HepG2 (cell line): ENCODE measurements around the gene TEKTIP1. TPM values are rescaled to one million over a fixed set of nuclear protein-coding genes. Genes with fewer than 3 reads are reported as not detected.

ENCODE experiments used
- ATAC-seq: fragments of 200-7000 bp; cut with Tn5 transposase; 3 replicates; pipeline ENCODE4 v1.9.1; 2020; ENCODE audit warnings: mild to moderate bottlenecking, moderate library complexity
- BruUV-seq: library from RNA; stranded (reverse); fragments of 400-500 nt; replicated peaks from 2 replicates; lab custom pipeline; 2021; lab: Mats Ljungman, UMichigan
- CTCF ChIA-PET: fragments of 300-600 bp; formaldehyde crosslinking; extraction: SDS; loops from one replicate; lab custom pipeline; 2021; ENCODE audit warnings: low total read pairs, inconsistent platforms, low intra/inter-chr PET ratio; lab: Yijun Ruan, JAX
- POLR2A ChIA-PET: fragments of 350-600 bp; sonication (Branson Sonifier 250); formaldehyde crosslinking; loops from one replicate; lab custom pipeline; 2020; ENCODE audit warnings: antibody characterized with exemption, inconsistent platforms; lab: Yijun Ruan, JAX
- DNase-seq: peaks from one replicate; pipeline ENCODE4 v3.0.0-alpha.2; 2015; ENCODE audit warnings: low spot score
- FAIRE-seq: peaks from 3 replicates; lab custom pipeline; 2011; peaks lifted over from hg19 to GRCh38; lab: Jason Lieb, UNC
- H2AFZ ChIP-seq: one replicate; pipeline ENCODE4 v1.6.1; 2011; ENCODE audit warnings: low read length, inconsistent platforms
- H3K27ac ChIP-seq: fragments of 300-600 bp; 3 replicates; pipeline ENCODE4 v1.8.0; 2011; ENCODE audit warnings: mixed run types, mild to moderate bottlenecking, mixed read lengths, low read length, inconsistent platforms; ENCODE audit not compliant: insufficient read depth; ENCODE audit errors: extremely low read length
- H3K27me3 ChIP-seq, 2 experiments: fragments of 200-600 bp in 1 of 2; 2 replicates in 1 of 2; 3 replicates in 1 of 2; pipeline versions ENCODE4 v1.6.0 to v1.8.0; 2011; ENCODE audit warnings: low read length in 2 of 2, mild to moderate bottlenecking in 2 of 2, moderate library complexity in 2 of 2, inconsistent platforms in 1 of 2; ENCODE audit not compliant: insufficient read depth in 2 of 2, control insufficient read depth in 1 of 2
- H3K36me3 ChIP-seq, 2 experiments: fragments of 200-600 bp in 1 of 2; replicated peaks in 1 of 2; 2 replicates in 1 of 2; 3 replicates in 1 of 2; pipeline versions ENCODE4 v1.5.1 to v1.8.0; 2011; ENCODE audit warnings: low read length in 2 of 2, inconsistent platforms in 1 of 2; ENCODE audit not compliant: insufficient read depth in 2 of 2, control insufficient read depth in 1 of 2
- H3K4me1 ChIP-seq: 2 replicates; pipeline ENCODE4 v1.5.1; 2012; ENCODE audit warnings: low read length, inconsistent platforms; ENCODE audit not compliant: insufficient read depth
- H3K4me2 ChIP-seq: 2 replicates; pipeline ENCODE4 v1.6.0; 2011; ENCODE audit warnings: low read depth, low read length, inconsistent platforms
- H3K4me3 ChIP-seq, 3 experiments: fragments of 200-600 bp in 1 of 3; sonication (generic), shearing (Covaris generic) in 1 of 3; replicated peaks in 1 of 3; 2 replicates each; pipeline ENCODE4 v1.5.1; 2011 to 2016; ENCODE audit warnings: low read length in 3 of 3, inconsistent platforms in 2 of 3, low read depth in 2 of 3, mild to moderate bottlenecking in 2 of 3, control low read depth in 1 of 3, mixed read lengths in 1 of 3; ENCODE audit not compliant: insufficient read depth in 1 of 3
- H3K79me2 ChIP-seq: one replicate; pipeline ENCODE4 v1.6.1; 2011; ENCODE audit warnings: low read length, inconsistent platforms; ENCODE audit not compliant: insufficient read depth
- H3K9ac ChIP-seq: 2 replicates; pipeline ENCODE4 v1.6.0; 2011; ENCODE audit warnings: mild to moderate bottlenecking, low read depth, low read length, inconsistent platforms; ENCODE audit not compliant: insufficient read depth
- H3K9me3 ChIP-seq: 2 replicates; pipeline ENCODE4 v1.5.1; 2012; ENCODE audit warnings: mild to moderate bottlenecking, low read length
- H4K20me1 ChIP-seq: 2 replicates; pipeline ENCODE4 v1.6.0; 2011; ENCODE audit warnings: inconsistent platforms, mild to moderate bottlenecking, low read length, moderate library complexity; ENCODE audit not compliant: insufficient read depth
- ADNP ChIP-seq: sonication (generic); formaldehyde crosslinking; IDR thresholded peaks from 2 replicates; pipeline ENCODE4 v1.4.0; 2020; ENCODE audit warnings: missing genetic modification reagents
- CHD4 ChIP-seq: fragments of 200-600 bp; sonication (generic); IDR thresholded peaks from 2 replicates; pipeline ENCODE4 v1.7.0; 2017; ENCODE audit warnings: mild to moderate bottlenecking, low read length, borderline replicate concordance
- FOSL2 ChIP-seq: sonication (generic); formaldehyde crosslinking; IDR thresholded peaks from 2 replicates; pipeline ENCODE4 v1.4.0; 2020; ENCODE audit warnings: missing genetic modification reagents
- FOXK2 ChIP-seq: fragments of 450-650 bp; IDR thresholded peaks from 2 replicates; pipeline ENCODE4 v1.6.1; 2016
- ISL2 ChIP-seq: sonication (generic); formaldehyde crosslinking; IDR thresholded peaks from 2 replicates; pipeline ENCODE4 v1.5.0; 2020; ENCODE audit warnings: missing genetic modification reagents
- KDM1A ChIP-seq: IDR thresholded peaks from 2 replicates; pipeline ENCODE4 v1.6.1; 2016; ENCODE audit warnings: missing compliant biosample characterization
- MAZ ChIP-seq, 2 experiments: sonication (generic) in 1 of 2; formaldehyde crosslinking in 1 of 2; IDR thresholded peaks; 2 replicates each; pipeline versions ENCODE4 v1.5.0 to v1.6.1; 2012 to 2020; ENCODE audit warnings: low read depth in 2 of 2, mild to moderate bottlenecking in 2 of 2, borderline replicate concordance in 1 of 2, improper control_type of control experiment in 1 of 2, low read length in 1 of 2, missing genetic modification reagents in 1 of 2, moderate library complexity in 1 of 2
- RBM22 ChIP-seq: fragments of 200-400 bp; formaldehyde crosslinking; optimal IDR thresholded peaks from 2 replicates; pipeline ENCODE3; 2017; ENCODE audit warnings: mild to moderate bottlenecking, low read length, moderate library complexity
- STAG1 ChIP-seq: sonication (generic); formaldehyde crosslinking; IDR thresholded peaks from 2 replicates; pipeline ENCODE4 v1.4.0; 2020; ENCODE audit warnings: missing genetic modification reagents
- TEAD3 ChIP-seq: optimal IDR thresholded peaks from 2 replicates; pipeline ENCODE3; 2016; ENCODE audit warnings: borderline replicate concordance
- XRCC5 ChIP-seq: fragments of 200-400 bp; formaldehyde crosslinking; optimal IDR thresholded peaks from 2 replicates; pipeline ENCODE3; 2017; ENCODE audit warnings: mild to moderate bottlenecking, low read length
- YY1 ChIP-seq: IDR thresholded peaks from 2 replicates; pipeline ENCODE4 v1.6.1; 2011; ENCODE audit warnings: low read length, low read depth, moderate library complexity, mild to moderate bottlenecking; ENCODE audit not compliant: insufficient read depth, insufficient replicate concordance
- ZBTB38 ChIP-seq: sonication (generic); formaldehyde crosslinking; IDR thresholded peaks from 2 replicates; pipeline ENCODE4 v1.5.1; 2020; ENCODE audit warnings: mild to moderate bottlenecking, missing genetic modification reagents
- ZMYM3 ChIP-seq: sonication (generic); formaldehyde crosslinking; IDR thresholded peaks from 2 replicates; pipeline ENCODE4 v1.5.1; 2020; ENCODE audit warnings: mild to moderate bottlenecking, missing genetic modification reagents
- ZNF281 ChIP-seq: sonication (generic); formaldehyde crosslinking; IDR thresholded peaks from 2 replicates; pipeline ENCODE4 v1.4.0; 2020; ENCODE audit warnings: missing genetic modification reagents, borderline replicate concordance
- ZNF557 ChIP-seq: sonication (generic); formaldehyde crosslinking; IDR thresholded peaks from 2 replicates; pipeline ENCODE4 v1.4.0; 2020; ENCODE audit warnings: missing genetic modification reagents
- WGBS: methylation state at CpG from one replicate; pipeline ENCODE4 v1.1.6; 2017; ENCODE audit warnings: low lambda C conversion rate; 5-methylcytosine and 5-hydroxymethylcytosine counted together
- in situ Hi-C: cut with HindIII; loops from 2 replicates; pipeline ENCODE4 v1.10.0; 2017; ENCODE audit warnings: low pct_unique_long_range_greater_than_20kb; ENCODE audit not compliant: extremely low pct_ligation_motif_present
- intact Hi-C: fragments of 100-400 bp; cut with micrococcal nuclease; formaldehyde crosslinking; loops from one replicate; pipeline ENCODE4 v1.10.0; 2022; ENCODE audit not compliant: unreplicated experiment
- polyA plus RNA-seq, 8 experiments: library from polyadenylated mRNA; depleted of rRNA in 3 of 8; stranded (reverse) in 7 of 8; unstranded in 1 of 8; fragments of >200 nt; fragmentation: Illumina TruSeq in 4 of 8; extraction: Trizol in 4 of 8; gene quantifications; 2 replicates each; pipeline versions ENCODE4 v1.2.1 to v1.2.3, GENCODE V29; 2011 to 2016; ENCODE audit warnings: low read depth in 4 of 8, missing spikeins in 1 of 8, mixed read lengths in 1 of 8; ENCODE audit not compliant: insufficient read depth in 1 of 8
- total RNA-seq, 5 experiments: library from RNA; depleted of rRNA; stranded (reverse); fragments of >200 nt; fragmentation: Illumina TruSeq; extraction: Trizol; gene quantifications; 2 replicates each; pipeline ENCODE4 v1.2.3, GENCODE V29; 2016; ENCODE audit warnings: low read depth in 1 of 5
- TF ChIP-seq, protein P1 (sequence below): sonication (generic); formaldehyde crosslinking; IDR thresholded peaks from 2 replicates; pipeline ENCODE4 v1.5.0; 2020; ENCODE audit warnings: mild to moderate bottlenecking, missing genetic modification reagents, moderate library complexity
- TF ChIP-seq, protein P2 (sequence below): sonication (generic); formaldehyde crosslinking; IDR thresholded peaks from 2 replicates; pipeline ENCODE4 v1.4.0; 2020; ENCODE audit warnings: missing genetic modification reagents

The TEKTIP1 gene
- total and polyA plus RNA-seq, 2 of the 13 experiments (the other 11 are each of a cell fraction or from before 2014, with no cell fraction given) = not detected

DNA sequence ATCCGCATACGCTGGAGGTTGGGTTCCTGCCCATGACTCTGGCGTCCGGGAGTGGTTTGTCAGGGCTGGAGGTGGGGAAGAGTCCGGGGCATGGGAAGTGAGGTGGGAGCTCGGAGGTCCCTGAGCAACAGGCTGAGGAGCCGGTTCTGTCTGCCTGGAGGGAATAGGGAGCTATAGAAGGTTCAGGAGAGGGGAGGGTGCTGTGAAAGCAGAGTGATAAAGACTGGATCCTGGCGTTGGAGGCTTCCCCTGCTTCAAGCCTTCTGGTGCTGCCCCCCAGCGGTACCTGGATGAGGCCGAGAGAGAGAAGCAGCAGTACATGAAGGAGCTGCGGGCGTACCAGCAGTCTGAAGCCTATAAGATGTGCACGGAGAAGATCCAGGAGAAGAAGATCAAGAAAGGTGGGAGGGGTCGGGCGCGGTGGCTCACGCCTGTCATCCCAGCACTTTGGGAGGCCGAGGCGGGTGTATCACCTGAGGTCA, 36.3 kb downstream of the TEKTIP1 start:
- no peak overlapping the region for H3K9ac ChIP-seq
- ChIA-PET CTCF (interaction anchor here (1.0 to 1.6 kb wide), 2 partner anchors 28 to 30 kb away, joined by 3 to 14 read pairs; no protein-coding TSS in a partner anchor), POLR2A (interaction anchor here (0.7 kb wide), 1 partner anchor 22 kb away, joined by 3 read pairs; no protein-coding TSS in a partner anchor)
- no peak overlapping the region for H3K4me2 ChIP-seq
- intact Hi-C loops = loop anchor here (1.0 kb wide), 1 partner anchor 30 kb away; no protein-coding TSS in a partner anchor
- H3K27me3 ChIP-seq = no peaks in the 10 kb centered on the region
- H3K36me3 ChIP-seq = no peaks in the 10 kb centered on the region; a peak in 1 of 5 replicates
- whole genome bisulfite sequencing = 78% methylated on average over 19 of the region's 19 CpGs
- no peak overlapping the region for H3K27ac ChIP-seq
- no TSS peak for BruUV-seq
- FAIRE-seq (no peak), DNase-seq (peak; percentile 55), ATAC-seq (no peak)
- H3K79me2 ChIP-seq = peaks cover 2% of the 10 kb centered on the region
- H3K4me1 ChIP-seq = peaks cover 33% of the 10 kb centered on the region
- H3K9me3 ChIP-seq = no peaks in the 10 kb centered on the region
- peaks cover 4% of the 10 kb centered on the region for H4K20me1 ChIP-seq
- H3K4me3 ChIP-seq = no peak overlapping the region
- in situ Hi-C loops = no loop called here
- H2AFZ ChIP-seq = no peak overlapping the region
- peak; percentile 80 for TF ChIP-seq ADNP (CRISPR knock-in tag)
- TF ChIP-seq RBM22 = no peak
- no peak for TF ChIP-seq ZNF557 (CRISPR knock-in tag)
- TF ChIP-seq YY1 = peak; percentile 11
- peak; percentile 77 for TF ChIP-seq STAG1 (CRISPR knock-in tag)
- TF ChIP-seq ZNF281 (CRISPR knock-in tag) = no peak
- no peak for TF ChIP-seq ISL2 (CRISPR knock-in tag)
- TF ChIP-seq CHD4 = peak; percentile 91; the same call in 1 of the 2 replicates
- TF ChIP-seq KDM1A = 0 out of 2 replicates have a peak, but pooled peaks have one; percentile 54
- 0 out of 2 replicates have a peak, but pooled peaks have one; percentile 44 for TF ChIP-seq MAZ (IDR thresholded peaks at IDR 0.05; ENCODE audit: borderline replicate concordance, low read depth, low read length)
- TF ChIP-seq MAZ (CRISPR knock-in tag; IDR thresholded peaks at IDR 0.05; ENCODE audit: low read depth) = no peak
- TF ChIP-seq, protein P1, sequence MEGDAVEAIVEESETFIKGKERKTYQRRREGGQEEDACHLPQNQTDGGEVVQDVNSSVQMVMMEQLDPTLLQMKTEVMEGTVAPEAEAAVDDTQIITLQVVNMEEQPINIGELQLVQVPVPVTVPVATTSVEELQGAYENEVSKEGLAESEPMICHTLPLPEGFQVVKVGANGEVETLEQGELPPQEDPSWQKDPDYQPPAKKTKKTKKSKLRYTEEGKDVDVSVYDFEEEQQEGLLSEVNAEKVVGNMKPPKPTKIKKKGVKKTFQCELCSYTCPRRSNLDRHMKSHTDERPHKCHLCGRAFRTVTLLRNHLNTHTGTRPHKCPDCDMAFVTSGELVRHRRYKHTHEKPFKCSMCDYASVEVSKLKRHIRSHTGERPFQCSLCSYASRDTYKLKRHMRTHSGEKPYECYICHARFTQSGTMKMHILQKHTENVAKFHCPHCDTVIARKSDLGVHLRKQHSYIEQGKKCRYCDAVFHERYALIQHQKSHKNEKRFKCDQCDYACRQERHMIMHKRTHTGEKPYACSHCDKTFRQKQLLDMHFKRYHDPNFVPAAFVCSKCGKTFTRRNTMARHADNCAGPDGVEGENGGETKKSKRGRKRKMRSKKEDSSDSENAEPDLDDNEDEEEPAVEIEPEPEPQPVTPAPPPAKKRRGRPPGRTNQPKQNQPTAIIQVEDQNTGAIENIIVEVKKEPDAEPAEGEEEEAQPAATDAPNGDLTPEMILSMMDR (CRISPR knock-in tag) = peak; percentile 74
- TF ChIP-seq FOSL2 = peak; percentile 12; the same call in 1 of the 2 replicates
- TF ChIP-seq XRCC5 = peak; percentile 64
- TF ChIP-seq, protein P2, sequence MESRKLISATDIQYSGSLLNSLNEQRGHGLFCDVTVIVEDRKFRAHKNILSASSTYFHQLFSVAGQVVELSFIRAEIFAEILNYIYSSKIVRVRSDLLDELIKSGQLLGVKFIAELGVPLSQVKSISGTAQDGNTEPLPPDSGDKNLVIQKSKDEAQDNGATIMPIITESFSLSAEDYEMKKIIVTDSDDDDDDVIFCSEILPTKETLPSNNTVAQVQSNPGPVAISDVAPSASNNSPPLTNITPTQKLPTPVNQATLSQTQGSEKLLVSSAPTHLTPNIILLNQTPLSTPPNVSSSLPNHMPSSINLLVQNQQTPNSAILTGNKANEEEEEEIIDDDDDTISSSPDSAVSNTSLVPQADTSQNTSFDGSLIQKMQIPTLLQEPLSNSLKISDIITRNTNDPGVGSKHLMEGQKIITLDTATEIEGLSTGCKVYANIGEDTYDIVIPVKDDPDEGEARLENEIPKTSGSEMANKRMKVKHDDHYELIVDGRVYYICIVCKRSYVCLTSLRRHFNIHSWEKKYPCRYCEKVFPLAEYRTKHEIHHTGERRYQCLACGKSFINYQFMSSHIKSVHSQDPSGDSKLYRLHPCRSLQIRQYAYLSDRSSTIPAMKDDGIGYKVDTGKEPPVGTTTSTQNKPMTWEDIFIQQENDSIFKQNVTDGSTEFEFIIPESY (CRISPR knock-in tag) = peak; percentile 60
- peak; percentile 98 for TF ChIP-seq ZMYM3 (CRISPR knock-in tag)
- peak; percentile 69; the same call in 1 of the 2 replicates for TF ChIP-seq ZBTB38 (CRISPR knock-in tag)
- TF ChIP-seq TEAD3 (CRISPR knock-in tag) = no peak
- TF ChIP-seq FOXK2 = no peak
